ENCODE data around the gene CACNA1G.

CACNA1G gene

DNA sequence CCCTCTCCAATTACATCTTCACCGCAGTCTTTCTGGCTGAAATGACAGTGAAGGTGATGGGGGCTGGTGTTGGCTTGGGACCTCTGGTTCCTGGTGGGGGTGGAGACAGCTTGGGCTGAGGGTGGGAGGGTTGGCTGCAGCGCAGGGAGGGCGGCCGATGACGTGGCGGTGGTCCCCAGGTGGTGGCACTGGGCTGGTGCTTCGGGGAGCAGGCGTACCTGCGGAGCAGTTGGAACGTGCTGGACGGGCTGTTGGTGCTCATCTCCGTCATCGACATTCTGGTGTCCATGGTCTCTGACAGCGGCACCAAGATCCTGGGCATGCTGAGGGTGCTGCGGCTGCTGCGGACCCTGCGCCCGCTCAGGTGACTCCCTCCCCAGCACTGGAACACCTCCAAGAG lies 42.3 kb downstream of the CACNA1G start:
- H3K27ac ChIP-seq = no peak overlapping the region
- TF ChIP-seq, protein P1, sequence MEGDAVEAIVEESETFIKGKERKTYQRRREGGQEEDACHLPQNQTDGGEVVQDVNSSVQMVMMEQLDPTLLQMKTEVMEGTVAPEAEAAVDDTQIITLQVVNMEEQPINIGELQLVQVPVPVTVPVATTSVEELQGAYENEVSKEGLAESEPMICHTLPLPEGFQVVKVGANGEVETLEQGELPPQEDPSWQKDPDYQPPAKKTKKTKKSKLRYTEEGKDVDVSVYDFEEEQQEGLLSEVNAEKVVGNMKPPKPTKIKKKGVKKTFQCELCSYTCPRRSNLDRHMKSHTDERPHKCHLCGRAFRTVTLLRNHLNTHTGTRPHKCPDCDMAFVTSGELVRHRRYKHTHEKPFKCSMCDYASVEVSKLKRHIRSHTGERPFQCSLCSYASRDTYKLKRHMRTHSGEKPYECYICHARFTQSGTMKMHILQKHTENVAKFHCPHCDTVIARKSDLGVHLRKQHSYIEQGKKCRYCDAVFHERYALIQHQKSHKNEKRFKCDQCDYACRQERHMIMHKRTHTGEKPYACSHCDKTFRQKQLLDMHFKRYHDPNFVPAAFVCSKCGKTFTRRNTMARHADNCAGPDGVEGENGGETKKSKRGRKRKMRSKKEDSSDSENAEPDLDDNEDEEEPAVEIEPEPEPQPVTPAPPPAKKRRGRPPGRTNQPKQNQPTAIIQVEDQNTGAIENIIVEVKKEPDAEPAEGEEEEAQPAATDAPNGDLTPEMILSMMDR (conservative IDR thresholded peaks at IDR 0.05) = no peak

DNA sequence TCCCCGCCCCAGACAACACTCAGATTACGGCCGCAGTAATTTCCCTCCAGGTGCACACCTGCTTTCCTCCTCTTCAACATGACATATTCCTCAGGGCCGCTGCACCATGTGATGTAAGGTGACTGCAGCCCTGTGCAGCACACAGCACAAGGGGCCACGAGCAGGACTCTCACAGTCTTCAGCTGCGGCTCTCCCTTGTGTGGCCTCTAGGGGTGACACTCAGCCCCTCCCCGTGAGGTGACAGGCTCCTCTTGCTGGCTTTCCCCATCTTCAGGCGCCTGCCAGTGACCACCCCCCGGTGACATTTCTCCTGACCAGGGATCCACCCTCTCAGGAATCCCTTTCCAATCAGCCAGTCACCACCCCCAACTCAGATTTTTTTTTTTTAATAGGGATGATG lies 42.8 kb downstream of the CACNA1G start:
- TF ChIP-seq, protein P1 (conservative IDR thresholded peaks at IDR 0.05) = no peak
- no peak overlapping the region for H3K27ac ChIP-seq

DNA sequence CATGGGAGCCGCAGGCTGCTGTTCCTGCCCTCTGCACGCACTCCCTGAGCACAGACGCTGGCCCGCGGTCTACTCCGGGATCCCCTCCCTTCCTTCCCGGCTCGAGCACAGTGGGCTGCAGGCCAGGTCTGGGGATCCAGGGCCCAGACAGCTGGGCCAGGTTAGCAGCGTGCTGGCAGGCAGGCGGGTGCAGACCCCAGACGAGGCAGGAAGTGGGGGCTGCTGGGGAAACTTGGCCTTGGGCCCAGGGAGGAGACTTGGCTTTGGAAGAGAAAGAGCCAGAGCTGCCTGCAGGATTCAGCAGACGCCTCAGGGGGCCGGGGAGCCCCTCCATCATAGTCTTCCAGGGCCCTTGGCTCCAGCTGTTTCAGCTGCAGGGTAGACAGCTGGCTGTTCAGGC lies 44.0 kb downstream of the CACNA1G start:
- TF ChIP-seq, protein P1 (conservative IDR thresholded peaks at IDR 0.05) = no peak
- no peak overlapping the region for H3K27ac ChIP-seq

DNA sequence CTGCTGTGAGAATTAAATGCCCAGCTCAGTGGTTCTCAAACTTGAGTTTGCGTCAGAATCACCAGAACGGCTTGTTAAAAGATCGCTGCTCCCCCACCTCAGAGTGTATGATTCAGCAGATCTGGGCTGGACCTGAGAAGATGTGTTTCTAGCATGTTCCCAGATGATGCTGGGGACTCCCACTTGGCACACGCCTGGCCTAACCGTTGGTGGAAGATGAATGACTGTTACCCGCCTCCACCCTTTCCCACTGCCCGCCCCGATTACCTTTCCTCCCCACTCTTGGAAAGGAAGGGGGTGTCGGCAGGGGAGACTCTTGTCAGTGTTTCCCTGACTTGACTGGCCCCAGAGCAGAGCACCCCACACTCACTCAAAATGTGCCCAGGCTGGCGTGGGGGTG lies 44.9 kb downstream of the CACNA1G start:
- TF ChIP-seq, protein P1 (conservative IDR thresholded peaks at IDR 0.05) = no peak
- no peak overlapping the region for H3K27ac ChIP-seq

DNA sequence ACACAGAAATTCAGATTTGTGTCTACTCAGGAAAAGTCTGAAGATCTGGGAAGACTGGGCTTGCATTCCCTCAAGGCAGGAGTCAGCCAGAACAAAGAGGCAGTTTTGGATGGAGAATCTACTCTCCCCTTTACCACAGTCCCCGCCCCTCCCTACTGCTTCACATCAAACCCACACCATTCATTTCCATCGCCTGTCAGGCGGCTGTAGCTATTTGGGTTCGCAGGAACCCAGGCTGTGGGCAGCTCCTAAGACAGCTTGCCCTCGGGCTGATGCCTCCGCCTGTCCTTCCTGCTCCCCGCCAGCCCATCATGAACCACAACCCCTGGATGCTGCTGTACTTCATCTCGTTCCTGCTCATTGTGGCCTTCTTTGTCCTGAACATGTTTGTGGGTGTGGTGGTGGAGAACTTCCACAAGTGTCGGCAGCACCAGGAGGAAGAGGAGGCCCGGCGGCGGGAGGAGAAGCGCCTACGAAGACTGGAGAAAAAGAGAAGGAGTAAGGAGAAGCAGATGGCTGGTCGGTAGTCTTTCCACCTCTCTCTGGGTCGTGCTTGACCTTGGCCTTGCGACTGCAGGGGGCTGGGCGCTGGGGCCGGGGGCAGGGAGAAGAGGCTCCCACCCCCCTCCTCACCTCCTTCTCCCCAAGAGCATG lies 47.1 kb downstream of the CACNA1G start:
- TF ChIP-seq, protein P1 (conservative IDR thresholded peaks at IDR 0.05) = no peak
- H3K27ac ChIP-seq = no peak overlapping the region

DNA sequence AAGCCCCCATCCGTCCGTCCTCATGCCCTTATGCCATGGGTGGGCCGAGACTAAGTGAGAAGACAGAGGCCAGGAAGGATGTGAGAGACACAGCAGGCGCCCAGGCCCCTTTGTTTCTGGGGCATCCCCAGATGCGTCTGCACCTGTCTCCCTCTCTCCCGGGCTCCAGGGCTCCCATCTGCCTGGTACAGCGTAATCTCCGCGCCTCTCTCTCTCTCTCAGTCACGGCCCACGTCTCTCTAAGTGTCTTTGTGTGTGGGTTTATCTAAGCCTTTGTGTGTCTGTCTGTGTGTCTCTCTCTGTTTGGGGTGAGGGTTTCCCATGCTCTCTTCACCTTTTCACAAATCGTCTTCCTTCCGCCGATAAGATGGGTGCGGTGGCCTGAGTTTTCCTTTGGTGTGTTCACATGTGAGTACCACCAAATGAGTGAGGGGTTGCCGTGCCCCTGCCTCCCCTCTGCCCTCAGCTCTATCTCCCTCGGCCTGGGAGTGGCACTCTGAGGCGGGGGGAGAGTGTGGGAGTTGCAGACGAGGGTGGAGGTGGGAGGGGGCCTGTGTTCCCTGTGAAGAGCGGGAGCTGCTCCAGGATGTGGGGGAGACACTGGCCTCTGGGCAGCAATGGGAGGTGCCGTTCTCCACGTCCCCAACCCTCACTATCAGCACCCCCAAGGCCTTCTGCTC lies 48.3 kb downstream of the CACNA1G start:
- H3K27ac ChIP-seq = no peak overlapping the region
- TF ChIP-seq, protein P1 (conservative IDR thresholded peaks at IDR 0.05) = no peak

DNA sequence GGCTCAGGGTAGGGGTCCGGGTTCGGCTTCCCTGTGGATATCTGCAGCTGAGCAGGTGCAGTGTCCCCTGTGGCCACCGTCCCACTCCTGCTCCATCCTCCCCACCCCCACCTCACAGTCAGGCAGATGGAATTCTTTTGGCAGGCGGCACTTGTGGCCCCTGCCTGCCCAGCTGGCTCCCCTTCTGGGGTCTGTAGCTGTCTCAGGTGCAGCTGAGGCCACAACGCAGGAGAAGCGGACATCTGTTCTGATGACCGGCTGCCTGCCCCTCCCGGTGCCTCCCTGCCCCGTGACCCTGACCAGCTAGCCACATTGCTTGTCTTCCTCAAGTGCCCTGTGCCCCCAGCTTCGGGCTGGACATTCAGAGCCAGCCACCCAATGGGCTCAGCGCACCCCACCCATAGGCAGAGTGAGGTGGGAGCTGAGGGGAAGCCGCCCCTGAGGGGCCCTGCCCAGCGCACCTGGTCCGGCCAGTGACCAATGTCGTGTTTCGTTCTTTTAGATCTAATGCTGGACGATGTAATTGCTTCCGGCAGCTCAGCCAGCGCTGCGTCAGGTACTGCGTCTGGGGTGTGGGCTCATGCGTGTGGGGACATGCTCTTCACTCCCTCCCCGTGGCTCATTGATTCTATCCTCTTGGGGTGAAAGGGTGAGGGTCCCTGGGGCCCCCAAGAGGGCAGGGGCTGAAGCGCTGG lies 49.0 kb downstream of the CACNA1G start:
- TF ChIP-seq, protein P1 (conservative IDR thresholded peaks at IDR 0.05) = no peak
- H3K27ac ChIP-seq = no peak overlapping the region

All from VCaP (cell line).